ENCODE measurements around the gene WRAP73. TPM values are rescaled to one million over a fixed set of nuclear protein-coding genes. Genes with fewer than 3 reads are reported as not detected.

Gene WRAP73
- total and polyA plus RNA-seq, 2 experiments from 2014 or later, result 22.6 to 43.3 TPM

DNA sequence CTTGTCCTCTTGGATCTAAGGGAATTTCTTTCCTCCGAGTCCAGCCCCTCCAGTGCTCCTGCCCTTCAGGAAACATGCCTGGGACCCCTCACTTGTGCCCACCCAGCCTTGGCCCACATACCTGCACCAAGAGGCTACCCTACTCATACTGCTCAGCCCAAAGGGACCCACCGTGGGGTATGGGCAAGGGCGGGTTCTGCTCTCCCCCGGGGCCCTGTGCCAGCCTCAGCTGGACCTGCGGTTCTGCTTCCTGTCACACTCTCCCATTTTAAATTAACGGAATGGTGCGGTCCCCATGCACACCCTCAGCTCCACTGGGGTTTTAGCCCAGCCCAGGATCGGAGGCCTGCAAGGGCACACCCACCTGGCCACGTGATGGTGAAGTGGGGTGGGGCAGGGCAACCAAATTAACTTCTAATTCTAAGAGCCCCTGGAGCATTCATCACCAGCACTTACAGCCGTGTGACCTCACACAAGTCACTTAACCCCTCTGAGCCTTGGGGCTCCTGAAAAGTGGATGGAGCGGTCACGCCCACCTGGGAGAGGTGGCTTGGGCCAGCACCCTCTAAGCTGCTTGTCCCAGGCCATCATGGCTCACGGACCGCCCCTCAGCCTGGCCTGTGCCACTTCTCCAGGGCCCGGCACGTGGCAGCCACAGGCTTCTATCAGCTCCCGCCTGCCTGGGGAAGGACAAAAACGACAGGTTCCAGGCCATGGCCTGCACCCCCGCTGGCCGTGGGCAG lies 30.8 kb upstream of the WRAP73 start:
- no peak overlapping the region for H2AFZ ChIP-seq
- DNase-seq (ENCODE audit: low spot score), result no peak

More for the DNA sequence above, 30.8 kb upstream of the WRAP73 start:
- Mint-ChIP-seq H3K9me3 (no peaks in the 10 kb centered on the region; the same call in 1 of the 3 replicates), H3K4me3 (no peak overlapping the region), H3K27me3 (ENCODE audit: insufficient read depth, low read depth, poor library complexity) (peaks cover 37% of the 10 kb centered on the region), H3K4me1 (peaks cover 11% of the 10 kb centered on the region), H3K36me3 (ENCODE audit: low read depth) (no peaks in the 10 kb centered on the region; the same call in 2 of the 3 replicates), H3K27ac (no peak overlapping the region)
- H3F3A ChIP-seq (replicated peaks; ENCODE audit: low read depth), result no peaks in the 10 kb centered on the region
- no peak overlapping the region for H3K27ac ChIP-seq (ENCODE audit: low read depth)
- no peaks in the 10 kb centered on the region for H3K27me3 ChIP-seq (ENCODE audit: insufficient read depth)
- H4K20me1 ChIP-seq (replicated peaks; ENCODE audit: insufficient read depth), result no peaks in the 10 kb centered on the region
- H3K79me2 ChIP-seq (replicated peaks; ENCODE audit: insufficient read depth), result no peaks in the 10 kb centered on the region
- H3K9me2 ChIP-seq (ENCODE audit: insufficient read depth), result no peaks in the 10 kb centered on the region
- H3K4me1 ChIP-seq (ENCODE audit: insufficient read depth), result peaks cover 3% of the 10 kb centered on the region; the same call in 1 of the 2 replicates
- ATAC-seq, result no peak
- H3K36me3 ChIP-seq (ENCODE audit: insufficient read depth), result no peaks in the 10 kb centered on the region
- H3K4me2 ChIP-seq, result no peak overlapping the region
- H3K4me3 ChIP-seq, result no peak overlapping the region
- TF ChIP-seq, protein P1, sequence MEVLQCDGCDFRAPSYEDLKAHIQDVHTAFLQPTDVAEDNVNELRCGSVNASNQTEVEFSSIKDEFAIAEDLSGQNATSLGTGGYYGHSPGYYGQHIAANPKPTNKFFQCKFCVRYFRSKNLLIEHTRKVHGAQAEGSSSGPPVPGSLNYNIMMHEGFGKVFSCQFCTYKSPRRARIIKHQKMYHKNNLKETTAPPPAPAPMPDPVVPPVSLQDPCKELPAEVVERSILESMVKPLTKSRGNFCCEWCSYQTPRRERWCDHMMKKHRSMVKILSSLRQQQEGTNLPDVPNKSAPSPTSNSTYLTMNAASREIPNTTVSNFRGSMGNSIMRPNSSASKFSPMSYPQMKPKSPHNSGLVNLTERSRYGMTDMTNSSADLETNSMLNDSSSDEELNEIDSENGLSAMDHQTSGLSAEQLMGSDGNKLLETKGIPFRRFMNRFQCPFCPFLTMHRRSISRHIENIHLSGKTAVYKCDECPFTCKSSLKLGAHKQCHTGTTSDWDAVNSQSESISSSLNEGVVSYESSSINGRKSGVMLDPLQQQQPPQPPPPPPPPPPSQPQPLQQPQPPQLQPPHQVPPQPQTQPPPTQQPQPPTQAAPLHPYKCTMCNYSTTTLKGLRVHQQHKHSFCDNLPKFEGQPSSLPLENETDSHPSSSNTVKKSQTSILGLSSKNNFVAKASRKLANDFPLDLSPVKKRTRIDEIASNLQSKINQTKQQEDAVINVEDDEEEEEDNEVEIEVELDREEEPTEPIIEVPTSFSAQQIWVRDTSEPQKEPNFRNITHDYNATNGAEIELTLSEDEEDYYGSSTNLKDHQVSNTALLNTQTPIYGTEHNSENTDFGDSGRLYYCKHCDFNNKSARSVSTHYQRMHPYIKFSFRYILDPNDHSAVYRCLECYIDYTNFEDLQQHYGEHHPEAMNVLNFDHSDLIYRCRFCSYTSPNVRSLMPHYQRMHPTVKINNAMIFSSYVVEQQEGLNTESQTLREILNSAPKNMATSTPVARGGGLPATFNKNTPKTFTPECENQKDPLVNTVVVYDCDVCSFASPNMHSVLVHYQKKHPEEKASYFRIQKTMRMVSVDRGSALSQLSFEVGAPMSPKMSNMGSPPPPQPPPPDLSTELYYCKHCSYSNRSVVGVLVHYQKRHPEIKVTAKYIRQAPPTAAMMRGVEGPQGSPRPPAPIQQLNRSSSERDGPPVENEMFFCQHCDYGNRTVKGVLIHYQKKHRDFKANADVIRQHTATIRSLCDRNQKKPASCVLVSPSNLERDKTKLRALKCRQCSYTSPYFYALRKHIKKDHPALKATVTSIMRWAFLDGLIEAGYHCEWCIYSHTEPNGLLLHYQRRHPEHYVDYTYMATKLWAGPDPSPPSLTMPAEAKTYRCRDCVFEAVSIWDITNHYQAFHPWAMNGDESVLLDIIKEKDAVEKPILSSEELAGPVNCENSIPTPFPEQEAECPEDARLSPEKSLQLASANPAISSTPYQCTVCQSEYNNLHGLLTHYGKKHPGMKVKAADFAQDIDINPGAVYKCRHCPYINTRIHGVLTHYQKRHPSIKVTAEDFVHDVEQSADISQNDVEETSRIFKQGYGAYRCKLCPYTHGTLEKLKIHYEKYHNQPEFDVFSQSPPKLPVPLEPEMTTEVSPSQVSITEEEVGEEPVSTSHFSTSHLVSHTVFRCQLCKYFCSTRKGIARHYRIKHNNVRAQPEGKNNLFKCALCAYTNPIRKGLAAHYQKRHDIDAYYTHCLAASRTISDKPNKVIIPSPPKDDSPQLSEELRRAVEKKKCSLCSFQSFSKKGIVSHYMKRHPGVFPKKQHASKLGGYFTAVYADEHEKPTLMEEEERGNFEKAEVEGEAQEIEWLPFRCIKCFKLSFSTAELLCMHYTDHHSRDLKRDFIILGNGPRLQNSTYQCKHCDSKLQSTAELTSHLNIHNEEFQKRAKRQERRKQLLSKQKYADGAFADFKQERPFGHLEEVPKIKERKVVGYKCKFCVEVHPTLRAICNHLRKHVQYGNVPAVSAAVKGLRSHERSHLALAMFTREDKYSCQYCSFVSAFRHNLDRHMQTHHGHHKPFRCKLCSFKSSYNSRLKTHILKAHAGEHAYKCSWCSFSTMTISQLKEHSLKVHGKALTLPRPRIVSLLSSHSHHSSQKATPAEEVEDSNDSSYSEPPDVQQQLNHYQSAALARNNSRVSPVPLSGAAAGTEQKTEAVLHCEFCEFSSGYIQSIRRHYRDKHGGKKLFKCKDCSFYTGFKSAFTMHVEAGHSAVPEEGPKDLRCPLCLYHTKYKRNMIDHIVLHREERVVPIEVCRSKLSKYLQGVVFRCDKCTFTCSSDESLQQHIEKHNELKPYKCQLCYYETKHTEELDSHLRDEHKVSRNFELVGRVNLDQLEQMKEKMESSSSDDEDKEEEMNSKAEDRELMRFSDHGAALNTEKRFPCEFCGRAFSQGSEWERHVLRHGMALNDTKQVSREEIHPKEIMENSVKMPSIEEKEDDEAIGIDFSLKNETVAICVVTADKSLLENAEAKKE (CRISPR knock-in tag; IDR thresholded peaks at IDR 0.05), result no peak
- TF ChIP-seq ZNF331 (CRISPR knock-in tag; IDR thresholded peaks at IDR 0.05; ENCODE audit: low read depth) (no peak), JUNB (IDR thresholded peaks at IDR 0.05; ENCODE audit: unreplicated experiment) (no peak), EZH2 (IDR thresholded peaks at IDR 0.05; ENCODE audit: low read depth, unreplicated experiment) (no peak), STAT1 (IDR thresholded peaks at IDR 0.05; ENCODE audit: unreplicated experiment) (no peak), NANOG (IDR thresholded peaks at IDR 0.05; ENCODE audit: borderline replicate concordance) (no peak), EZH2phosphoT487 (IDR thresholded peaks at IDR 0.05; ENCODE audit: unreplicated experiment) (no peak), POLR2AphosphoS5 (IDR thresholded peaks at IDR 0.05; ENCODE audit: low read depth) (no peak), ZNF114 (CRISPR knock-in tag; IDR thresholded peaks at IDR 0.05) (no peak), CREB1 (CRISPR knock-in tag; IDR thresholded peaks at IDR 0.05; ENCODE audit: low read depth) (no peak)
- TF ChIP-seq, protein P2, sequence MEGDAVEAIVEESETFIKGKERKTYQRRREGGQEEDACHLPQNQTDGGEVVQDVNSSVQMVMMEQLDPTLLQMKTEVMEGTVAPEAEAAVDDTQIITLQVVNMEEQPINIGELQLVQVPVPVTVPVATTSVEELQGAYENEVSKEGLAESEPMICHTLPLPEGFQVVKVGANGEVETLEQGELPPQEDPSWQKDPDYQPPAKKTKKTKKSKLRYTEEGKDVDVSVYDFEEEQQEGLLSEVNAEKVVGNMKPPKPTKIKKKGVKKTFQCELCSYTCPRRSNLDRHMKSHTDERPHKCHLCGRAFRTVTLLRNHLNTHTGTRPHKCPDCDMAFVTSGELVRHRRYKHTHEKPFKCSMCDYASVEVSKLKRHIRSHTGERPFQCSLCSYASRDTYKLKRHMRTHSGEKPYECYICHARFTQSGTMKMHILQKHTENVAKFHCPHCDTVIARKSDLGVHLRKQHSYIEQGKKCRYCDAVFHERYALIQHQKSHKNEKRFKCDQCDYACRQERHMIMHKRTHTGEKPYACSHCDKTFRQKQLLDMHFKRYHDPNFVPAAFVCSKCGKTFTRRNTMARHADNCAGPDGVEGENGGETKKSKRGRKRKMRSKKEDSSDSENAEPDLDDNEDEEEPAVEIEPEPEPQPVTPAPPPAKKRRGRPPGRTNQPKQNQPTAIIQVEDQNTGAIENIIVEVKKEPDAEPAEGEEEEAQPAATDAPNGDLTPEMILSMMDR (conservative IDR thresholded peaks at IDR 0.05; ENCODE audit: low read depth in 2 of 2), result no peak
- TF ChIP-seq, protein P3, sequence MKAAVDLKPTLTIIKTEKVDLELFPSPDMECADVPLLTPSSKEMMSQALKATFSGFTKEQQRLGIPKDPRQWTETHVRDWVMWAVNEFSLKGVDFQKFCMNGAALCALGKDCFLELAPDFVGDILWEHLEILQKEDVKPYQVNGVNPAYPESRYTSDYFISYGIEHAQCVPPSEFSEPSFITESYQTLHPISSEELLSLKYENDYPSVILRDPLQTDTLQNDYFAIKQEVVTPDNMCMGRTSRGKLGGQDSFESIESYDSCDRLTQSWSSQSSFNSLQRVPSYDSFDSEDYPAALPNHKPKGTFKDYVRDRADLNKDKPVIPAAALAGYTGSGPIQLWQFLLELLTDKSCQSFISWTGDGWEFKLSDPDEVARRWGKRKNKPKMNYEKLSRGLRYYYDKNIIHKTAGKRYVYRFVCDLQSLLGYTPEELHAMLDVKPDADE (IDR thresholded peaks at IDR 0.05), result no peak
- TF ChIP-seq, protein P4, sequence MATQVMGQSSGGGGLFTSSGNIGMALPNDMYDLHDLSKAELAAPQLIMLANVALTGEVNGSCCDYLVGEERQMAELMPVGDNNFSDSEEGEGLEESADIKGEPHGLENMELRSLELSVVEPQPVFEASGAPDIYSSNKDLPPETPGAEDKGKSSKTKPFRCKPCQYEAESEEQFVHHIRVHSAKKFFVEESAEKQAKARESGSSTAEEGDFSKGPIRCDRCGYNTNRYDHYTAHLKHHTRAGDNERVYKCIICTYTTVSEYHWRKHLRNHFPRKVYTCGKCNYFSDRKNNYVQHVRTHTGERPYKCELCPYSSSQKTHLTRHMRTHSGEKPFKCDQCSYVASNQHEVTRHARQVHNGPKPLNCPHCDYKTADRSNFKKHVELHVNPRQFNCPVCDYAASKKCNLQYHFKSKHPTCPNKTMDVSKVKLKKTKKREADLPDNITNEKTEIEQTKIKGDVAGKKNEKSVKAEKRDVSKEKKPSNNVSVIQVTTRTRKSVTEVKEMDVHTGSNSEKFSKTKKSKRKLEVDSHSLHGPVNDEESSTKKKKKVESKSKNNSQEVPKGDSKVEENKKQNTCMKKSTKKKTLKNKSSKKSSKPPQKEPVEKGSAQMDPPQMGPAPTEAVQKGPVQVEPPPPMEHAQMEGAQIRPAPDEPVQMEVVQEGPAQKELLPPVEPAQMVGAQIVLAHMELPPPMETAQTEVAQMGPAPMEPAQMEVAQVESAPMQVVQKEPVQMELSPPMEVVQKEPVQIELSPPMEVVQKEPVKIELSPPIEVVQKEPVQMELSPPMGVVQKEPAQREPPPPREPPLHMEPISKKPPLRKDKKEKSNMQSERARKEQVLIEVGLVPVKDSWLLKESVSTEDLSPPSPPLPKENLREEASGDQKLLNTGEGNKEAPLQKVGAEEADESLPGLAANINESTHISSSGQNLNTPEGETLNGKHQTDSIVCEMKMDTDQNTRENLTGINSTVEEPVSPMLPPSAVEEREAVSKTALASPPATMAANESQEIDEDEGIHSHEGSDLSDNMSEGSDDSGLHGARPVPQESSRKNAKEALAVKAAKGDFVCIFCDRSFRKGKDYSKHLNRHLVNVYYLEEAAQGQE (IDR thresholded peaks at IDR 0.05; ENCODE audit: unreplicated experiment), result no peak

Data from GM23338 (cell line).